Hematopoietic multipotent progenitor cell treated with erythropoietin and hydrocortisone succinate and interleukin-3 and kit ligand, for 8 days (in vitro differentiated cells): Measurements from ENCODE around the gene KRTAP12-4.

Source experiments
- DNase-seq: peaks from one replicate; pipeline ENCODE4 v3.0.0-alpha.2; 2015

The KRTAP12-4 gene

DNA sequence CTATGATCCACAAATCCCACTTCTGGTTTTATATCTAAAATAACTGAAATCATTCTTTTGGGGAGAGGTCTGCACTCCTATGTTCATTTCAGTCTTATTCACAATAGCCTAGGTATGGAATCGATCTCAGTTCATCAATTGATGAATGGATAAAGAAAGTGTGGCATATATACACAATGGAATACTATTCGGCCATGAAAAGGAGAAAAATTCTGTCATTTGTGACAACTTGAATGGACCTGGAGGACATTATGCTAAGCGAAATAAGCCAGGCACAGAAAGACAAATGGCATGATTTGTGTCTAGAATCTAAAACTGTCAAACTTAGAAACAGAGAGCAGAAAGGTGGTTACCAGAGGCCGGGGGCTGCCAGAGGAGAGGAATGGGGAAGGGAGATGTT lies 48.0 kb downstream of the KRTAP12-4 start:
- no peak for DNase-seq
